Tibial artery (tissue), 4 donors: Measurements from ENCODE around the gene ZNF594.
A peak's percentile ranks its signal among the peaks of the same experiment; 100 is the strongest.
"Not testable (repeated sequence)": the region's sequence is repeated elsewhere in the genome, so short reads cannot be mapped to it uniquely, and the experiment has no call there.

Experiments used
- DNase-seq, 2 donors: peaks; one replicate each; pipeline ENCODE4 v3.0.0-alpha.2; 2019
- H3K27ac ChIP-seq, 2 donors: fragments of 200-600 bp; sonication (generic) in 1 of 2; 1 replicate in 1 of 2; 2 replicates in 1 of 2; pipeline ENCODE4 v1.5.1; 2018 to 2019; ENCODE audit warnings: mild to moderate bottlenecking in 1 of 2
- H3K27me3 ChIP-seq, 2 donors: fragments of 200-600 bp; sonication (generic) in 1 of 2; one replicate each; pipeline versions ENCODE4 v1.5.1 to v1.6.0; 2016 to 2019
- H3K36me3 ChIP-seq, 3 donors: fragments of 200-600 bp; sonication (generic) in 2 of 3; one replicate each; pipeline ENCODE4 v1.5.1; 2016 to 2019; ENCODE audit warnings: mild to moderate bottlenecking in 2 of 3
- H3K4me1 ChIP-seq, 4 donors: fragments of 200-600 bp; sonication (generic) in 2 of 4; 1 replicate in 3 of 4; 2 replicates in 1 of 4; pipeline ENCODE4 v1.5.1; 2016 to 2019
- H3K4me3 ChIP-seq, 2 donors: fragments of 200-600 bp; sonication (generic) in 1 of 2; 1 replicate in 1 of 2; 2 replicates in 1 of 2; pipeline ENCODE4 v1.5.1; 2018 to 2019; ENCODE audit warnings: mild to moderate bottlenecking in 2 of 2
- H3K9me3 ChIP-seq, 3 donors: fragments of 200-600 bp; sonication (generic) in 1 of 3; one replicate each; pipeline ENCODE4 v1.5.1; 2016 to 2019
- intact Hi-C: fragments of 100-400 bp; cut with DNase I; formaldehyde crosslinking; loops from one replicate; pipeline ENCODE4 v1.15.0; 2023; ENCODE audit warnings: low total_unique reads
- TF ChIP-seq, protein P1 (sequence below), 2 experiments: fragments of 200-600 bp in 1 of 2; fragments of 450-650 bp in 1 of 2; IDR thresholded peaks; one replicate each; pipeline ENCODE4 v1.5.1; 2017 to 2019; ENCODE audit warnings: antibody characterized with exemption in 2 of 2, mild to moderate bottlenecking in 1 of 2, moderate library complexity in 1 of 2

Gene ZNF594

DNA sequence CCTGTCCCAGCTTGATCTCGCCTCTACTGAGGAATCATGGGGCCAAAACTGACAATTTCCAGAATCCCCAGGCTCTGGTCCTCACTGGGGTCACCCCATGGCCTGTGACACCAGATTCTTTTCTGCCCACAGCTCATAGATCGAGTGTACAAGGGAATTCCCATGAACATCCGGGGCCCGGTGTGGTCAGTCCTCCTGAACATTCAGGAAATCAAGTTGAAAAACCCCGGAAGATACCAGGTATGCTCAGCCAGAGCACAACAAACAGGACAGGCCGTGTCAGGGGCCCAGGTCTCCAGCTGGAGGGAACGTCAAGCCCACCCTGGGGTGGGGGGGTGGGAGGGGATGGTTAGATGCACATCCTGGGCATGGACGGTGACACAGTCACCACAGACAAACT lies 58.4 kb downstream of the ZNF594 start:
- intact Hi-C loops = no loop called here
- Histone ChIP-seq H3K4me1 (no peaks in the 10 kb centered on the region), H3K27me3 (peaks cover 0 to 21% of the 10 kb centered on the region in 2 donors), H3K36me3 (no peaks in the 10 kb centered on the region), H3K9me3 (no peaks in the 10 kb centered on the region), H3K27ac (no peak overlapping the region), H3K4me3 (no peak overlapping the region)
- TF ChIP-seq, protein P1, sequence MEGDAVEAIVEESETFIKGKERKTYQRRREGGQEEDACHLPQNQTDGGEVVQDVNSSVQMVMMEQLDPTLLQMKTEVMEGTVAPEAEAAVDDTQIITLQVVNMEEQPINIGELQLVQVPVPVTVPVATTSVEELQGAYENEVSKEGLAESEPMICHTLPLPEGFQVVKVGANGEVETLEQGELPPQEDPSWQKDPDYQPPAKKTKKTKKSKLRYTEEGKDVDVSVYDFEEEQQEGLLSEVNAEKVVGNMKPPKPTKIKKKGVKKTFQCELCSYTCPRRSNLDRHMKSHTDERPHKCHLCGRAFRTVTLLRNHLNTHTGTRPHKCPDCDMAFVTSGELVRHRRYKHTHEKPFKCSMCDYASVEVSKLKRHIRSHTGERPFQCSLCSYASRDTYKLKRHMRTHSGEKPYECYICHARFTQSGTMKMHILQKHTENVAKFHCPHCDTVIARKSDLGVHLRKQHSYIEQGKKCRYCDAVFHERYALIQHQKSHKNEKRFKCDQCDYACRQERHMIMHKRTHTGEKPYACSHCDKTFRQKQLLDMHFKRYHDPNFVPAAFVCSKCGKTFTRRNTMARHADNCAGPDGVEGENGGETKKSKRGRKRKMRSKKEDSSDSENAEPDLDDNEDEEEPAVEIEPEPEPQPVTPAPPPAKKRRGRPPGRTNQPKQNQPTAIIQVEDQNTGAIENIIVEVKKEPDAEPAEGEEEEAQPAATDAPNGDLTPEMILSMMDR (IDR thresholded peaks at IDR 0.05) = no peak
- DNase-seq = peak in 1 of 2 donors; percentile 48

DNA sequence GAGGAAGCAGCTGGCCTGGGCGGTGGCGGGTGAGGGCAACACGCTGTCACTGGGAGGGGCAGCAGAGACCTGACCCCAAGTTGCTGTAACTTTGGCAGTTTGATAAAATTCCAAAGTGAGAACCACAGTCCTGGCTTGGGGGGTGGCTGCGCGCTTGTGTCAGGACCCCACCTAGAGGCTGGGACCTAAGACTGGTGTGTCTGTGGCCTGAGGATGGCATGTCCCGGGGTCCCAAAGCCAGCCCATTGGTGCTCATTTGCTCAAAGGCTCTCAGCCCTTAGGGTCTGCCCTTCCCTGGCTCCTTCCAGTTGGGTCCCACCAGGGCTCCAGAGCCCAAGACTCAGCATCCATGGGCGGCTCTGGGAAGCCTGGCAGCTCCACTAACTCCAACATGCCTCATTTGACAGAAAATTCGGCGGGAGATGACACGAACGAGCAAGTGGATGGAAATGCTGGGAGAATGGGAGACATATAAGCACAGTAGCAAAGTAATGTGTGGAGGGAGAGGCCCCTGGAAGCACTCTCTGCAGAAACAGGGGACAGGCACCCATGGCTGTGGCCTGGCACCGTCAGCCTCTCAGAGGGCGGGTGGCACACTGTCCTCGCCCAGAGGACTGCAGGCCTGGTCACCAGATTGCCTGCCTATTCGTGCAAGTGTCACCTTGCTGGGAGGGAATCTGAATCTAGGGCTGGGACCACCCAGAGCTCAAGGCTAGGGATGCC lies 59.0 kb downstream of the ZNF594 start:
- peaks cover 0 to 25% of the 10 kb centered on the region in 2 donors for H3K27me3 ChIP-seq
- H3K27ac ChIP-seq, intact Hi-C loops, DNase-seq, H3K36me3 ChIP-seq, H3K4me1 ChIP-seq, H3K4me3 ChIP-seq, H3K9me3 ChIP-seq: not testable (repeated sequence)

DNA sequence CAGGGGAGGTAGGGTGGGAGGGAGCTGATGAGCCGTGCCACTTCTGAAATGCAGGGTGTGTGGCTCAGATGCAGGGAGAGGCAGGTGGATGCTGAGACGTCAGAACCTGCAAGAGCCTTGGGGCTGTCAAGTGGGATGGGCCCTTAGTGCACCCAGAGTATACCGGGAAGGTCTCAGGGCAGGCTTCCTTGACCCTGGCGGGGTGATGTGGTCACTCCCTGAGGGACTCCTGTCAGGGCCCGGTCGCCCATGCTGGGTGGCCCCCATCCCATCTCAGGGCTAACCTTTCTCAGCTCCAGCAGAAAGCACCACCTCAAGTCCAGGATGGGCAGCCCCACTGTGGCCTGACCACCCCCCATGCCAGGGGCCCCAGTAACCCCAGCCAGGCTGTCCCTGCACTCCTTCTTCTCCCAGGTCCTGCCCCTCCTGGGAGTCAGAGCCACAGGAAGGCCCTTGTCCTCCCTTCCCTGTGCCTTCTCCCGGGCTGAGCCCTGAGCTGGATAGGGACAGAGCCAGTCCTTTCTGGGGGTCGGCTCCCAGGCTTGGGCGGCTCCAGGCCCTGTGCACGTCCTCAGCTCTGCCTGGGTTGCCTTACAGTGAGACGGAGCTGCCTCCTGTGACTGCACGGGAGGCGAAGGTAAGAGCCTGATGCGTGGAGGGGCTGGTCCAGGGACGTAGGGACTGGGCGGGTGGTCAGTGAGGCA lies 59.7 kb downstream of the ZNF594 start:
- H3K4me1 ChIP-seq, intact Hi-C loops, H3K4me3 ChIP-seq, H3K9me3 ChIP-seq, H3K27ac ChIP-seq, H3K36me3 ChIP-seq: not testable (repeated sequence)
- peaks cover 0 to 28% of the 10 kb centered on the region in 2 donors for H3K27me3 ChIP-seq
- peak in 1 of 2 donors; percentile 13 for DNase-seq

DNA sequence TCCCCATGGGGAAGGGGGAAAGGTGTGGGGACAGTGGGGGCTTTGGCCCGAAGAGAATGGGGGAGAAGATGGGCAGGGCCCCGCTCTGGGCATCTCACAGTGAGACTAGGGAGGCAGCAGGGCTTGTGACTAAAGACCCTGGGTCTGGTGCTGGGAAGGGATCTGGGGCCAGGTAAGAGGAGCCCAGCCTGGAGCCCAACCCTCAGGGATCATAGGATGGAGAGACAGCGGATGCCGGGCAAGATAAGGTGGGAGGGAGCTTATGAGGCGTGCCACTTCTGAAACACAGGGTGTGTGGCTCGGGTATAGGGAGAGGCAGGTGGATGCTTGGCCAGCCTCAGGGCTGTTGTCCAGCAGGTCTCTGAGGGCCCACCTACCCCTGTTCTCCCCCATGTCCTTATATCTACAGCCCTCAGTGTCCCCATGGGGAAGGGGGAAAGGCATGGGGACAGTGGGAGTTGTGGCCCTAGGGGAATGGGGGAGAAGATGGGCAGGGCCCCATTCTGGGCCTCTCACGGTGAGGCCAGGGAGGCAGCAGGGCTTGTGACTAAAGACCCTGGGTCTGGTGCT lies 60.4 kb downstream of the ZNF594 start:
- DNase-seq = peak in 1 of 2 donors; percentile 9
- peaks cover 0 to 25% of the 10 kb centered on the region in 2 donors for H3K27me3 ChIP-seq
- TF ChIP-seq, protein P1 (IDR thresholded peaks at IDR 0.05) = no peak
- H3K36me3 ChIP-seq = no peaks in the 10 kb centered on the region
- H3K9me3 ChIP-seq = no peaks in the 10 kb centered on the region
- no peak overlapping the region for H3K27ac ChIP-seq
- H3K4me1 ChIP-seq = no peaks in the 10 kb centered on the region
- H3K4me3 ChIP-seq = no peak overlapping the region
- intact Hi-C loops = no loop called here

DNA sequence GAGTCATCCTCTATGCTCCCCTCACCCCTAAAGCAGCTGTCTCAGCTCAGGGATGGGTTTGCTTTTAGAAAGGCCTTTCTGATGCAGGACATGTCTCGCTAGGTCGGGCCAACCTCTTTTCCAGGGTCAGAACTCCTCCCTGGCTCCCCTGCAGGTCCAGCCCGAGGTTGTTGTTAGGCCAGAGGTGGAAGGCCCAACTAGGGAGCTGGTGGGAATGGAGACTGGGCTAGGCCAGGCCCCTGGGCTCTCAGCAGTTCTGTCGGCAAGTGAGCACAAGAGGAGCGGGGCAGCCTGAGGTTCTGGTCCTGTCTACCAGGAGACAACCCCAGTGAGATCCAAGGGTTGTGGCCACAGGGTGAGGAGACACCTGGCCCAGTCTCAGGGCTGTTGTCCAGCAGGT lies 61.0 kb downstream of the ZNF594 start:
- H3K4me1 ChIP-seq, intact Hi-C loops, H3K27ac ChIP-seq, H3K36me3 ChIP-seq, H3K9me3 ChIP-seq, H3K4me3 ChIP-seq: not testable (repeated sequence)
- peak in 1 of 2 donors; percentile 9 for DNase-seq
- peaks cover 0 to 25% of the 10 kb centered on the region in 2 donors for H3K27me3 ChIP-seq

DNA sequence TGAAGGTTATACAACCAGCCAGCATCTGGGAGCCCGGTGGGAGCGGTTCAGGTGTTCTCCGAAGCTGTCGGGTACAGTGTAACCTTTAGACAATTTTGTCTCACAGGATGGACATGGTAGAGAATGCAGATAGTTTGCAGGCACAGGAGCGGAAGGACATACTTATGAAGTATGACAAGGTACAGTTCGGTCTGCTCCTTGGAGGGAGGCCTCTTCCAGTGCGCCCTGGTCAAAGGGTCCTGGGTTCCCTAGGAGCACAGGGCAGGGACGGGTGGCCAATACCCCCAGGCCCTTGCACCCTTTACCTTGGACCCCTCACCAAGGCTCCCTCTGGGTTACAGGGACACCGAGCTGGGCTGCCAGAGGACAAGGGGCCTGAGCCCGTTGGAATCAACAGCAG lies 61.4 kb downstream of the ZNF594 start:
- H3K36me3 ChIP-seq, H3K4me3 ChIP-seq, intact Hi-C loops, H3K9me3 ChIP-seq, DNase-seq, H3K4me1 ChIP-seq, H3K27ac ChIP-seq: not testable (repeated sequence)
- H3K27me3 ChIP-seq = peaks cover 0 to 25% of the 10 kb centered on the region in 2 donors

DNA sequence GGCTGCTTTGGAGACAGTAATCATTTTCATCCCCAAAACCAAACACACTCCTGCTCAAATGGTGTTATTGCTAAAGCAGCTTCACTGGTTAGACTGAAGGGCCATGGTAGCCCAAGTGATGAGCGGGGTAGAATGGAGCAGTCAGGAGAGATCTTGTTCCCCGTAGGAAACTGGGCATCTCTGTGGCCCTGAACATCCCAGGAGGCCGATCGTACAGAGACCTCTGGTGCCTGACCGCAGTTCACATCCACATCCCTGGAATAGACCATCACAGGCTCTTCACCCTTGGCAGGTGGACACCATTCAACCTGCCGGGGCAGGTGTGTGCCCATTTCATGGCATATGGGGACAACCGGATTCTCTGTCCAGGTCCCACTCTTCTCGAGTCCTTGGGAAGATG lies 61.9 kb downstream of the ZNF594 start:
- H3K4me3 ChIP-seq, H3K27ac ChIP-seq, DNase-seq, H3K36me3 ChIP-seq, H3K9me3 ChIP-seq, intact Hi-C loops, H3K4me1 ChIP-seq: not testable (repeated sequence)
- peaks cover 0 to 27% of the 10 kb centered on the region in 2 donors for H3K27me3 ChIP-seq
